Motor neuron (in vitro differentiated cells): ENCODE measurements around the gene ZNF296. TPM values are rescaled to one million over a fixed set of nuclear protein-coding genes. Genes with fewer than 3 reads are reported as not detected.

ENCODE experiments used
- ATAC-seq, 8 experiments: fragments of 200-7000 bp; cut with Tn5 transposase; replicated peaks in 6 of 8; 2 replicates each; pipeline ENCODE4 v1.8.0; 2021; ENCODE audit warnings: mild to moderate bottlenecking in 8 of 8, moderate library complexity in 8 of 8
- H3K27ac ChIP-seq, 2 donors: fragments of 250-450 bp; sonication (Bioruptor Pico); 2 replicates each; pipeline ENCODE4 v1.9.0; 2021; ENCODE audit warnings: antibody characterized with exemption in 2 of 2, mild to moderate bottlenecking in 2 of 2, moderate library complexity in 1 of 2
- H3K4me1 ChIP-seq, 2 donors: fragments of 250-450 bp; sonication (Bioruptor Pico); replicated peaks in 1 of 2; 2 replicates each; pipeline ENCODE4 v1.6.1; 2021; ENCODE audit warnings: antibody characterized with exemption in 2 of 2, mild to moderate bottlenecking in 2 of 2, moderate library complexity in 1 of 2
- H3K4me3 ChIP-seq, 5 donors: fragments of 250-450 bp; sonication (Bioruptor Pico); 2 replicates each; pipeline ENCODE4 v1.9.0; 2021; ENCODE audit warnings: antibody characterized with exemption in 5 of 5, mild to moderate bottlenecking in 5 of 5, moderate library complexity in 4 of 5
- WGBS, 10 experiments: fragments of 450-650 bp; shearing (Covaris generic); methylation state at CpG; one replicate each; pipeline ENCODE4 v1.0.0; 2022; 5-methylcytosine and 5-hydroxymethylcytosine counted together
- in situ Hi-C, 9 experiments: fragments of 400-800 bp; cut with MboI; loops; one replicate each; pipeline ENCODE4 v1.15.0; 2021; ENCODE audit warnings: low sequenced_read_pairs in 9 of 9, low pct_unique_long_range_greater_than_20kb in 2 of 9; ENCODE audit not compliant: unreplicated experiment in 9 of 9
- total RNA-seq, 8 experiments: library from RNA; unstranded; fragments of 300-600 nt; gene quantifications; 2 replicates each; pipeline versions ENCODE4 v1.2.3 to v1.2.4, GENCODE V29; 2022

Gene ZNF296
- total RNA-seq, 8 experiments from 2014 or later: 0.46 to 1.9 (median 0.85) TPM

- 63 to 100% (median 90%) methylated on average over 1 to 4 of the region's 14 CpGs; no CpG with 5 or more reads in 4 of the 10 experiments for WGBS, 10 experiments
- H3K4me1 ChIP-seq: no peaks in the 10 kb centered on the region
- no peak for ATAC-seq
- in situ Hi-C loops: no loop called here
- no peak overlapping the region for H3K27ac ChIP-seq
- H3K4me3 ChIP-seq: no peak overlapping the region
These were observed 17.6 kb downstream of the ZNF296 start for GRCh38 chr19:45058622-45059159.

GRCh38 chr19:45057444-45057843, 18.8 kb downstream of the ZNF296 start:
- in situ Hi-C loops: no loop called here
- Histone ChIP-seq H3K27ac (no peak overlapping the region), H3K4me1 (no peaks in the 10 kb centered on the region), H3K4me3 (no peak overlapping the region)
- ATAC-seq: peak in 3 of 8 experiments; percentile 17 to 23 (median 17)
- whole genome bisulfite sequencing, 10 experiments: 80 to 100% methylated on average over 1 of the region's 9 CpGs; no CpG with 5 or more reads in 8 of the 10 experiments

- Histone ChIP-seq H3K27ac (no peak overlapping the region), H3K4me3 (no peak overlapping the region), H3K4me1 (no peaks in the 10 kb centered on the region)
- WGBS, 10 experiments: 90 to 100% (median 95%) methylated on average over 2 to 4 of the region's 8 CpGs; no CpG with 5 or more reads in 7 of the 10 experiments
- peak in 2 of 8 experiments; percentile 15 to 31 for ATAC-seq
- in situ Hi-C loops: no loop called here
These were observed 19.4 kb downstream of the ZNF296 start for GRCh38 chr19:45056831-45057230.

GRCh38 chr19:45051929-45052579, 24.2 kb downstream of the ZNF296 start:
- Histone ChIP-seq H3K27ac (no peak overlapping the region), H3K4me1 (no peaks in the 10 kb centered on the region), H3K4me3 (no peak overlapping the region)
- in situ Hi-C loops: no loop called here
- ATAC-seq: peak in 3 of 8 experiments; percentile 14 to 80 (median 74)
- WGBS, 10 experiments: 50 to 100% (median 90%) methylated on average over 1 to 6 of the region's 9 CpGs; no CpG with 5 or more reads in 5 of the 10 experiments

GRCh38 chr19:45050036-45050435, 26.2 kb downstream of the ZNF296 start:
- 87 to 100% (median 90%) methylated on average over 2 to 3 of the region's 6 CpGs; no CpG with 5 or more reads in 7 of the 10 experiments for WGBS, 10 experiments
- ATAC-seq: no peak
- Histone ChIP-seq H3K4me1 (no peaks in the 10 kb centered on the region), H3K27ac (no peak overlapping the region), H3K4me3 (no peak overlapping the region)
- in situ Hi-C loops: no loop called here

GRCh38 chr19:45049073-45049736, 27.1 kb downstream of the ZNF296 start:
- WGBS, 10 experiments: 80 to 100% (median 88%) methylated on average over 1 to 7 of the region's 8 CpGs; no CpG with 5 or more reads in 4 of the 10 experiments
- no peak for ATAC-seq
- no peak overlapping the region for H3K27ac ChIP-seq

GRCh38 chr19:45047188-45047797, 29.0 kb downstream of the ZNF296 start:
- no peak for ATAC-seq
- H3K27ac ChIP-seq: no peak overlapping the region
- in situ Hi-C loops: no loop called here
- no peaks in the 10 kb centered on the region for H3K4me1 ChIP-seq
- 56 to 100% (median 92%) methylated on average over 3 to 7 of the region's 7 CpGs for WGBS, 10 experiments
- H3K4me3 ChIP-seq: no peak overlapping the region

More at GRCh38 chr19:45049073-45049736, 27.1 kb downstream of the ZNF296 start:
- in situ Hi-C loops: no loop called here
- no peaks in the 10 kb centered on the region for H3K4me1 ChIP-seq
- H3K4me3 ChIP-seq: no peak overlapping the region

GRCh38 chr19:45046355-45046754, 29.9 kb downstream of the ZNF296 start:
- Histone ChIP-seq H3K4me3 (no peak overlapping the region), H3K27ac (no peak overlapping the region), H3K4me1 (no peaks in the 10 kb centered on the region)
- in situ Hi-C loops: no loop called here
- WGBS, 10 experiments: 95 to 100% (median 100%) methylated on average over 1 to 7 of the region's 7 CpGs; no CpG with 5 or more reads in 4 of the 10 experiments
- ATAC-seq: no peak

- ATAC-seq: peak in 4 of 8 experiments; percentile 30 to 96 (median 78)
These were observed 30.5 kb downstream of the ZNF296 start for GRCh38 chr19:45045671-45046353.

GRCh38 chr19:45041125-45041524, 35.2 kb downstream of the ZNF296 start:
- peaks cover 7 to 11% of the 10 kb centered on the region in 2 donors for H3K4me1 ChIP-seq
- no peak overlapping the region for H3K27ac ChIP-seq
- in situ Hi-C loops: no loop called here
- ATAC-seq: no peak
- H3K4me3 ChIP-seq: no peak overlapping the region
- WGBS, 10 experiments: 84 to 97% (median 93%) methylated on average over 2 to 6 of the region's 6 CpGs; no CpG with 5 or more reads in 4 of the 10 experiments

More at GRCh38 chr19:45045671-45046353, 30.5 kb downstream of the ZNF296 start:
- WGBS, 10 experiments: 67 to 98% (median 92%) methylated on average over 2 to 10 of the region's 14 CpGs; no CpG with 5 or more reads in 1 of the 10 experiments
- Histone ChIP-seq H3K4me3 (no peak overlapping the region), H3K4me1 (no peaks in the 10 kb centered on the region), H3K27ac (no peak overlapping the region)
- in situ Hi-C loops: no loop called here

- in situ Hi-C loops: no loop called here
- H3K4me1 ChIP-seq: peaks cover 7 to 11% of the 10 kb centered on the region in 2 donors
- ATAC-seq: no peak
- 20 to 100% (median 87%) methylated on average over 1 to 12 of the region's 19 CpGs; no CpG with 5 or more reads in 2 of the 10 experiments for WGBS, 10 experiments
- H3K4me3 ChIP-seq: peak overlapping the region; percentile 74 to 96 (median 81)
- no peak overlapping the region for H3K27ac ChIP-seq
These were observed 36.1 kb downstream of the ZNF296 start for GRCh38 chr19:45040059-45040771.
